ENCODE measurements around the gene ANO6.

The ANO6 gene

GRCh38 chr12:45439039-45439438 is 223.1 kb downstream of the ANO6 start:
- H3K4me3 ChIP-seq (ENCODE audit: low read depth, low read length), result no peak overlapping the region
- no peak for DNase-seq (ENCODE audit: low read depth)
- no peak for TF ChIP-seq CTCF (IDR thresholded peaks at IDR 0.05; ENCODE audit: low read depth, low read length, missing control alignments)

- H3K4me3 ChIP-seq (ENCODE audit: low read depth, low read length), result no peak overlapping the region
- no peak for TF ChIP-seq CTCF (IDR thresholded peaks at IDR 0.05; ENCODE audit: low read depth, low read length, missing control alignments)
- no peak for DNase-seq (ENCODE audit: low read depth)
Measured at GRCh38 chr12:45446013-45446412, 230.1 kb downstream of the ANO6 start.

GRCh38 chr12:45458238-45458637 is 242.3 kb downstream of the ANO6 start:
- no peak for DNase-seq (ENCODE audit: low read depth)
- H3K4me3 ChIP-seq (ENCODE audit: low read depth, low read length), result no peak overlapping the region
- no peak for TF ChIP-seq CTCF (IDR thresholded peaks at IDR 0.05; ENCODE audit: low read depth, low read length, missing control alignments)

- TF ChIP-seq CTCF (IDR thresholded peaks at IDR 0.05; ENCODE audit: low read depth, low read length, missing control alignments), result no peak
- H3K4me3 ChIP-seq (ENCODE audit: low read depth, low read length), result no peak overlapping the region
- no peak for DNase-seq (ENCODE audit: low read depth)
Measured at GRCh38 chr12:45458854-45459807, 243.2 kb downstream of the ANO6 start.

- DNase-seq (ENCODE audit: low read depth), result no peak
- no peak for TF ChIP-seq CTCF (IDR thresholded peaks at IDR 0.05; ENCODE audit: low read depth, low read length, missing control alignments)
- H3K4me3 ChIP-seq (ENCODE audit: low read depth, low read length), result no peak overlapping the region
Measured at GRCh38 chr12:45462506-45462905, 246.6 kb downstream of the ANO6 start.

GRCh38 chr12:45464699-45465098 is 248.8 kb downstream of the ANO6 start:
- no peak for TF ChIP-seq CTCF (IDR thresholded peaks at IDR 0.05; ENCODE audit: low read depth, low read length, missing control alignments)
- DNase-seq (ENCODE audit: low read depth), result no peak
- no peak overlapping the region for H3K4me3 ChIP-seq (ENCODE audit: low read depth, low read length)
